NCI-H345 treated with DMSO at 0.1 percent for 48 hours (cell line): ENCODE measurements around the gene GRIN3A.
"Not testable (repeated sequence)": the region's sequence is repeated elsewhere in the genome, so short reads cannot be mapped to it uniquely, and the experiment has no call there.

Experiments used
- DNase-seq: peaks from one replicate; lab custom pipeline; 2025; ENCODE audit not compliant: unreplicated experiment; lab: John Stamatoyannopoulos, UW

Gene GRIN3A

GRCh38 chr9:101634741-101635409 is 103.6 kb downstream of the GRIN3A start:
- no peak for DNase-seq

- no peak for DNase-seq
Observed at GRCh38 chr9:101632611-101633010, 105.8 kb downstream of the GRIN3A start.

GRCh38 chr9:101631892-101632291 is 106.6 kb downstream of the GRIN3A start:
- DNase-seq: no peak

GRCh38 chr9:101629636-101630035 is 108.8 kb downstream of the GRIN3A start:
- no peak for DNase-seq

- DNase-seq: no peak
Observed at GRCh38 chr9:101628173-101628572, 110.3 kb downstream of the GRIN3A start.

GRCh38 chr9:101626295-101626694 is 112.2 kb downstream of the GRIN3A start:
- DNase-seq: no peak

- DNase-seq: no peak
Observed at GRCh38 chr9:101625876-101626275, 112.6 kb downstream of the GRIN3A start.

- no peak for DNase-seq
Observed at GRCh38 chr9:101620452-101620851, 118.0 kb downstream of the GRIN3A start.

GRCh38 chr9:101618698-101619097 is 119.7 kb downstream of the GRIN3A start:
- DNase-seq: no peak

GRCh38 chr9:101605547-101605946 is 132.9 kb downstream of the GRIN3A start:
- no peak for DNase-seq

- no peak for DNase-seq
Observed at GRCh38 chr9:101604296-101604695, 134.2 kb downstream of the GRIN3A start.

GRCh38 chr9:101601904-101602765 is 136.3 kb downstream of the GRIN3A start:
- DNase-seq: peak; percentile 60

- DNase-seq: no peak
Observed at GRCh38 chr9:101594796-101595195, 143.7 kb downstream of the GRIN3A start, which contains the start of gene PPP3R2. Gene PPP3R2 (minus strand): TSS chr9:101594969. CDS start chr9:101594921, 48 bp downstream.

- DNase-seq: no peak
Observed at GRCh38 chr9:101593345-101593744, 145.1 kb downstream of the GRIN3A start.

- DNase-seq: no peak
Observed at GRCh38 chr9:101592788-101593187, 145.7 kb downstream of the GRIN3A start.

- DNase-seq: no peak
Observed at GRCh38 chr9:101591787-101592446, 146.5 kb downstream of the GRIN3A start.

GRCh38 chr9:101590901-101591300 is 147.5 kb downstream of the GRIN3A start:
- DNase-seq: no peak

- not testable (repeated sequence) for DNase-seq
Observed at GRCh38 chr9:101590074-101590473, 148.4 kb downstream of the GRIN3A start.

GRCh38 chr9:101587332-101588043 is 151.0 kb downstream of the GRIN3A start:
- no peak for DNase-seq

- DNase-seq: no peak
Observed at GRCh38 chr9:101586651-101587050, 151.8 kb downstream of the GRIN3A start.

- no peak for DNase-seq
Observed at GRCh38 chr9:101585740-101586139, 152.7 kb downstream of the GRIN3A start.
